GM12873 (cell line): ENCODE measurements around the gene PTBP3.

Source experiments
- TF ChIP-seq, protein P1 (sequence below): IDR thresholded peaks from 2 replicates; pipeline ENCODE4 v1.5.1; 2012; ENCODE audit warnings: low read depth, mild to moderate bottlenecking, moderate library complexity, low read length, control low read depth; ENCODE audit not compliant: insufficient read depth; ENCODE audit errors: missing control alignments

Gene PTBP3

DNA sequence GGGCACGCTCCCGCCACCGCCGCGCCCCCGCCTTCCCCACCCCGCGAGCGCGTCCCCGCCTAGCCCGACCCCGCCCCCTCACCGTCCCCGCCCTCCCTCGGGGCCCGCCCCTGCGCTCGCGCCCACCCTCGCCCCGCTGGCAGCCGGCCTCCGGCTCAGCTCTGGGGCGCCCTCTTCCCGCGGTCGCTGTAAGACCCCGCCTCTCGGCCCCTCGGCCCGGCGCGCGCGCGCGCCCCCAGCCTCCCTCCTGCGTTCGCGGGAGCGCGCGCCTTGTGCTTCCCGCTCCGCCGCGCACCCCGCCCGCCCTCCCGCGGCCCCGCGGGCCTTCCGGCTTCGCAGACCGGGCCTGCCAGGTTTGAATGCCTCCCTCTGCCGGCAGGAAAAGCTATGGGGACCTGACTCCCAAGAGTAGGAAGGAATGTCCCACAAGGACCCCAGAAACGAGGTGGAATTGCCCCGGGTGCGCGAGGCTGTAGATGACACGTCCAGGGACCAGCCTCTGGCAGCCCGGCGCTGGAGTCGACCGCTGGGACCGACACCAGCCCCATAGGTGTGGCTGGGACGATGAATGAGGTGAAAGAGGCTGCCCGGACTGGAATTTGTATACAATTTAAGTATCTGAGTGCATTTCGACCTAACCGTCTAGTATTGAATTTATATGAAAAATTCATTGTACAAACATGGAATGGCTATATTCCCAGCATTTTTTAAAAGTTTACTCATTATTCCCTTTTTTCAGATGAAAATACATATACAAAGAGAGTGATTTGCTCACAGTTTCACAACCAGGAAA is 416 bp upstream of the PTBP3 start:
- TF ChIP-seq, protein P1, sequence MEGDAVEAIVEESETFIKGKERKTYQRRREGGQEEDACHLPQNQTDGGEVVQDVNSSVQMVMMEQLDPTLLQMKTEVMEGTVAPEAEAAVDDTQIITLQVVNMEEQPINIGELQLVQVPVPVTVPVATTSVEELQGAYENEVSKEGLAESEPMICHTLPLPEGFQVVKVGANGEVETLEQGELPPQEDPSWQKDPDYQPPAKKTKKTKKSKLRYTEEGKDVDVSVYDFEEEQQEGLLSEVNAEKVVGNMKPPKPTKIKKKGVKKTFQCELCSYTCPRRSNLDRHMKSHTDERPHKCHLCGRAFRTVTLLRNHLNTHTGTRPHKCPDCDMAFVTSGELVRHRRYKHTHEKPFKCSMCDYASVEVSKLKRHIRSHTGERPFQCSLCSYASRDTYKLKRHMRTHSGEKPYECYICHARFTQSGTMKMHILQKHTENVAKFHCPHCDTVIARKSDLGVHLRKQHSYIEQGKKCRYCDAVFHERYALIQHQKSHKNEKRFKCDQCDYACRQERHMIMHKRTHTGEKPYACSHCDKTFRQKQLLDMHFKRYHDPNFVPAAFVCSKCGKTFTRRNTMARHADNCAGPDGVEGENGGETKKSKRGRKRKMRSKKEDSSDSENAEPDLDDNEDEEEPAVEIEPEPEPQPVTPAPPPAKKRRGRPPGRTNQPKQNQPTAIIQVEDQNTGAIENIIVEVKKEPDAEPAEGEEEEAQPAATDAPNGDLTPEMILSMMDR = peak; percentile 45

DNA sequence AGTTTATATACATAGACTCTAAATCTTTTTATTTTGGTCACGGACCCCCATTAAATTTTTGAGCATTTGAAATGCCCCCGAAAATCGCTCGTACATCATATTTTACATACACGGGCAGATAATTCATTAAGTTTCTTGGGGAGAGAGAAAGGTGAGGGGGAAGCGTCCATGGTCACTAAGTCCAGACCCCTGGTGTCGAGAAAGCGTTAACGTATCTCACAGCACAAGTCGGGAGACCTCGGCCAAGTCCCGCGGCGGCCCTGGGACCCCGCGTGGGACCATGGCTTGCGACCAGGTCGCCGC is 794 bp downstream of the PTBP3 start:
- TF ChIP-seq, protein P1 = peak; percentile 32

DNA sequence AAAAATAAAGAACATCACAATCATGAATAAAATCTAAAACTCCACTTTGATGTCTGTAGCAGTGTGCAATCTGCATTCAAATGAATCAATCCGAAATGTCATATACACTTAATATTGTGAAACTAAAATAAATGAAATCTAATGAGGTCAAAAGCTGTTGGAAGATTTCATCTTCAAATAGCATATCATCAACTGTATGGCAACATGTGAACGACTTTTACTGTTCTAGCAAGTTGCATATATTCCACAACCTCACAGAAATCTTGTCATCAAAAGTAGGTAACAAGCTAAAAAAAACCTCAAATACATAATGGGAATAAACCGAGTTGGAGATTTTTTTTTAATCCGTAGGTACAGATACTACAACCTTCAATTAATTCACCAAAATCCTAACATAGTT is 1.2 kb downstream of the PTBP3 start:
- TF ChIP-seq, protein P1 = no peak

DNA sequence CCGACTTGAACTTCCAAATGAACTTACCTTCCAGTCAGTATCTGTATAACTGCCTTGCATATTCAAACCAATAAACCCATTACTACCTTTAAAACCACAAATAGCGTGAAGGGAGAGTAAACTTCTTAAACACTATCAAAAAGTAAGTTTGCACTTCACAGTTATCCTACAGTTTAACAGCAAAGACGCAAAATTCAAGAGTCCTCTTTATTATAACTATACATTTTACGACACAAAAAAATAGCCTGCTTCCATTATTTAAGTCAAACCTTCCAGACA is 1.8 kb downstream of the PTBP3 start:
- TF ChIP-seq, protein P1 = no peak

DNA sequence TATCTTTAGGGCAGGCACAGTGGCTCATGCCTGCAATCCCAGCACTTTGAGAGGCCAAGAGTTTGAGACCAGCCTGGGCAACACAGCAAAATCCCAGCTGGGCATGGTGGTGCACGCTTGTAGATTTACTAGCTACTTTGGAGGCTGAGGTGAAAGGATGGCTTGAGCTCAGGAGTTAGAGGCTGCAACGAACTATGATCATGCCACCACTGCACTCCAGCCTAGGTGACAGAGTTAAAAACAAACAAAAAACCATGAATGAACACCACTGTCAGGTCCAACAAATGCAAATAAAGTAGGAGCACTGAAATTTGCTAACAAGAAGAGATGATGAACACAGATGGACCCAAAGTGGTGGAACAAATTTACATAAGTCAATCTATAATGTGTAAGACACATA is 4.9 kb downstream of the PTBP3 start:
- TF ChIP-seq, protein P1 = no peak

DNA sequence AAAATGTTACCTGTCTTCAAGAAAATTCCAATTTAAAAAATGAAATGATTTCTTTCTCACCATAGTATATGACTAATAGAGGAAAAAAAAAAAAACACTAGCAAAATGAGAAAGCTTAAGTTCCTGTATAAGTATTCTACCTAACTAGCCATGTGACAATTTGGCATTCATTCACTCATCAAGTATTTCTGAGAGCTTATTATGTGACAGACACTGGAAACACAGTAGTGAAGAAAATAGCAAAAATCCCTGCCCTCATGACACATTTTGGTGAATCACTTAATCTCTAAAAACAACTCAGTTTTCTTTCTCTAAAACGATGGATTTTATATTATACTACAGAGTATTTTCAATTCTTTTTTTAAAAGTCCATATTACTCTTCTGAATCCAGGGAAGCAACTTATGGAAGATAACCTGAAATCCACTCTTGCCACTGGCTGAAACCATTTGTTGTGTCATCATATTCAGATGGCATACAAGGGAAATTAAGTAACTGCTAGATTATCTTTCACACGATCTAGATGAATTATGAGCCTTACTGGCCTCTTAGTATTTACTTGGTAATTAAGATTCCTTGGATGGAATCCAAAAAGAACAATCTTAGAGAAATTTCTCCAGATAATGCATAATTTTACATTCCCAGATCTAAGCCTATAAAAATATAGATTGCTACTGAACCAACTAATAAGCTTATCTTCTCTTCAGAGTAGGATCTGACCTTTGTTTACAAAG is 5.5 kb downstream of the PTBP3 start:
- TF ChIP-seq, protein P1 = no peak

DNA sequence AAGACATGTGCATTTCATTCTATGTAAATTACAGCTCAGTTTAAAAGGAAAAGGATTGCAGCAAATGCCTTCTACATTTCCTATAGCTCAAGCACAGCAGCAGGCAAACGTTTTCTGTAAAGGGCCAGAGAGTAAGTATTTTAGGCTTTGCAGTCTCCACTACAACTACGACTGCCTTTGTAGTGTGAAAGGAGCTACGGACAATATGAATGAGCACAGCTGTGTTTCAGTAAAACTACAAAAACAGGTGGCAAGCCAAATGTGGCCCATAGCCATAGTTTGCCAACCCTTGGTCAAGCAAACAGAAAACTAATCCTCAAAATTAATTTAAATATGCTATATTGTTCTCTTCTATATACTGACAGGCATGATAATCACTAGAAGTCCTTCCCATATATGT is 7.2 kb downstream of the PTBP3 start:
- TF ChIP-seq, protein P1 = no peak
